Ovary (tissue), 9 donors: Measurements from ENCODE around the gene HP. TPM values are rescaled to one million over a fixed set of nuclear protein-coding genes. Genes with fewer than 3 reads are reported as not detected.

Source experiments
- DNase-seq, 5 donors: peaks; one replicate each; pipeline ENCODE4 v3.0.0-alpha.2; 2019 to 2020
- H3K27ac ChIP-seq, 2 donors: fragments of 200-600 bp; one replicate each; pipeline versions ENCODE4 v1.5.1 to v1.8.0; 2019 to 2022
- H3K27me3 ChIP-seq: fragments of 200-600 bp; one replicate; pipeline ENCODE4 v1.8.0; 2022
- H3K36me3 ChIP-seq: fragments of 200-600 bp; sonication (generic); one replicate; pipeline ENCODE4 v1.5.1; 2019
- H3K4me1 ChIP-seq: one replicate; pipeline ENCODE4 v1.8.1; 2013; ENCODE audit warnings: mild to moderate bottlenecking, moderate library complexity; ENCODE audit not compliant: insufficient read depth
- H3K4me3 ChIP-seq: fragments of 200-600 bp; sonication (generic); one replicate; pipeline ENCODE4 v1.5.1; 2017
- H3K9me3 ChIP-seq, 2 donors: fragments of 200-600 bp in 1 of 2; sonication (generic) in 1 of 2; one replicate each; pipeline versions ENCODE4 v1.5.1 to v1.8.1; 2013 to 2019; ENCODE audit warnings: mild to moderate bottlenecking in 1 of 2, moderate library complexity in 1 of 2
- CTCF ChIP-seq, 3 donors: fragments of 450-650 bp in 2 of 3; fragments of 200-600 bp in 1 of 3; IDR thresholded peaks; one replicate each; pipeline versions ENCODE4 v1.5.1 to v1.8.0; 2016 to 2022; ENCODE audit warnings: antibody characterized with exemption in 3 of 3, mild to moderate bottlenecking in 1 of 3
- EP300 ChIP-seq: sonication (generic); formaldehyde crosslinking; IDR thresholded peaks from one replicate; pipeline ENCODE4 v1.6.1; 2017; ENCODE audit warnings: antibody characterized with exemption
- POLR2A ChIP-seq: fragments of 450-650 bp; IDR thresholded peaks from one replicate; pipeline ENCODE4 v1.6.1; 2017; ENCODE audit warnings: antibody characterized with exemption, mild to moderate bottlenecking, moderate library complexity
- WGBS, 3 donors: extraction: QIAGEN DNeasy Blood & Tissue Kit in 1 of 3; methylation state at CpG; one replicate each; pipeline versions ENCODE4 v1.1.5 to v1.1.7; 2013 to 2017; 5-methylcytosine and 5-hydroxymethylcytosine counted together
- intact Hi-C, 4 donors: fragments of 100-400 bp; cut with DNase I; formaldehyde crosslinking; loops; one replicate each; pipeline versions ENCODE4 v1.11.0 to v1.15.1; 2022 to 2023
- polyA plus RNA-seq, 2 donors: library from polyadenylated mRNA; stranded (reverse); fragments of 200-250 nt in 1 of 2; fragments of 350-450 nt in 1 of 2; fragmentation: Illumina TruSeq in 1 of 2; extraction: RNeasy Lipid Tissue Mini Kit (QIAGEN cat#74804) in 1 of 2; gene quantifications; one replicate each; pipeline ENCODE4 v1.2.3, GENCODE V29; 2013 to 2014
- total RNA-seq, 7 donors: library from RNA; depleted of rRNA in 2 of 7; stranded (reverse); fragments of >200 nt in 2 of 7; fragmentation: NEBNext Ultra II Directional in 3 of 7; extraction: Animal tissue kit (Norgen Biotek cat#: 25700) in 3 of 7; gene quantifications; one replicate each; pipeline versions ENCODE4 v1.1.0 to v1.2.4, GENCODE V29; 2016 to 2023
- donor health status: DM: no; HTN: no; CAD: no; lungs with moderate emphysema.
- donor health status: DM: no; HTN: no; CAD: no.
- donor health status: Bipolar disorder and iron deficiency.
- donor health status: DM: yes; HTN: yes; CAD: no.
- donor health status: DM: no; HTN: no; CAD: no.
- donor health status: DM: yes; HTN: yes; CAD: no.

The HP gene
- total and polyA plus RNA-seq, 9 donors = 0.66 to 186 (median 23.9) TPM

GRCh38 chr16:72013389-72013788 is 40.9 kb upstream of the HP start:
- Histone ChIP-seq H3K4me1 (peaks cover 8% of the 10 kb centered on the region), H3K27me3 (no peaks in the 10 kb centered on the region), H3K27ac (peak overlapping the region in 1 of 2 donors; percentile 42), H3K36me3 (no peaks in the 10 kb centered on the region), H3K4me3 (no peak overlapping the region), H3K9me3 (no peaks in the 10 kb centered on the region)
- DNase-seq = peak; percentile 37 to 69 (median 57)
- intact Hi-C loops = loop anchor here in 1 of 4 donors (10.0 kb wide), 1 partner anchor 81 kb away; the partner anchor contains the start of genes DHX38 and TXNL4B
- WGBS, 3 donors = 10 to 18% (median 14%) methylated on average over 5 of the region's 5 CpGs
- TF ChIP-seq CTCF (IDR thresholded peaks at IDR 0.05) (no peak), POLR2A (no peak), EP300 (no peak)

- 3 to 11% (median 5%) methylated on average over 15 of the region's 15 CpGs for WGBS, 3 donors
- Histone ChIP-seq H3K4me3 (no peak overlapping the region), H3K4me1 (peaks cover 8% of the 10 kb centered on the region), H3K27me3 (no peaks in the 10 kb centered on the region), H3K36me3 (no peaks in the 10 kb centered on the region), H3K9me3 (no peaks in the 10 kb centered on the region), H3K27ac (peak overlapping the region in 1 of 2 donors; percentile 42)
- TF ChIP-seq CTCF (IDR thresholded peaks at IDR 0.05) (no peak), EP300 (no peak), POLR2A (no peak)
- intact Hi-C loops = loop anchor here in 1 of 4 donors (10.0 kb wide), 1 partner anchor 81 kb away; the partner anchor contains the start of genes DHX38 and TXNL4B
- DNase-seq = peak; percentile 54 to 77 (median 68)
Observed at GRCh38 chr16:72013888-72014581, 40.3 kb upstream of the HP start.

- H3K27me3 ChIP-seq = no peaks in the 10 kb centered on the region
- H3K36me3 ChIP-seq = no peaks in the 10 kb centered on the region
- no peak for TF ChIP-seq CTCF (IDR thresholded peaks at IDR 0.05)
- TF ChIP-seq POLR2A = no peak
- no peak for TF ChIP-seq EP300
- WGBS, 3 donors = 76 to 81% (median 80%) methylated on average over 8 of the region's 8 CpGs
- peaks cover 8% of the 10 kb centered on the region for H3K4me1 ChIP-seq
- no peak overlapping the region for H3K4me3 ChIP-seq
- peak overlapping the region in 1 of 2 donors; percentile 42 for H3K27ac ChIP-seq
- intact Hi-C loops = loop anchor here in 1 of 4 donors (10.0 kb wide), 1 partner anchor 80 kb away; the partner anchor contains the start of genes DHX38 and TXNL4B
- H3K9me3 ChIP-seq = no peaks in the 10 kb centered on the region
- no peak for DNase-seq
Observed at GRCh38 chr16:72014675-72015074, 39.6 kb upstream of the HP start.

- Histone ChIP-seq H3K4me1 (peaks cover 8% of the 10 kb centered on the region), H3K9me3 (no peaks in the 10 kb centered on the region), H3K4me3 (no peak overlapping the region), H3K27me3 (no peaks in the 10 kb centered on the region), H3K27ac (no peak overlapping the region), H3K36me3 (no peaks in the 10 kb centered on the region)
- DNase-seq = no peak
- no peak for TF ChIP-seq EP300
- WGBS, 3 donors = 66 to 85% (median 76%) methylated on average over 3 of the region's 3 CpGs
- intact Hi-C loops = loop anchor here in 1 of 4 donors (10.0 kb wide), 1 partner anchor 80 kb away; the partner anchor contains the start of genes DHX38 and TXNL4B
Observed at GRCh38 chr16:72015124-72015523, 39.2 kb upstream of the HP start.

- no peak for TF ChIP-seq EP300
- no peak for TF ChIP-seq POLR2A
- no peak for TF ChIP-seq CTCF (IDR thresholded peaks at IDR 0.05)
- Histone ChIP-seq H3K4me3 (no peak overlapping the region), H3K4me1 (peaks cover 3% of the 10 kb centered on the region), H3K27ac (no peak overlapping the region), H3K27me3 (no peaks in the 10 kb centered on the region), H3K9me3 (no peaks in the 10 kb centered on the region), H3K36me3 (no peaks in the 10 kb centered on the region)
- DNase-seq = no peak
- intact Hi-C loops = loop anchor here in 1 of 4 donors (10.0 kb wide), 1 partner anchor 76 kb away; the partner anchor contains the start of genes DHX38 and TXNL4B
- WGBS, 3 donors = 82 to 89% (median 85%) methylated on average over 9 of the region's 9 CpGs
Observed at GRCh38 chr16:72018470-72018869, 35.8 kb upstream of the HP start.
